ENCODE results near the gene MOB3C. TPM values are rescaled to one million over a fixed set of nuclear protein-coding genes. Genes with fewer than 3 reads are reported as not detected.
A peak's percentile ranks its signal among the peaks of the same experiment; 100 is the strongest.

The MOB3C gene
- total and polyA plus RNA-seq, 2 of the 4 experiments (the other 2 are of a cell fraction), result 7.3 to 9.0 TPM

- ChIA-PET CTCF (interaction anchor here (0.8 kb wide), 1 partner anchor 101 kb away, joined by 3 read pairs; no protein-coding TSS in a partner anchor), POLR2A (ENCODE audit: unreplicated experiment) (no interaction called here)
- Histone ChIP-seq H4K91ac (ENCODE audit: insufficient read depth, low read depth, low read length) (no peak overlapping the region), H3K4me3 (ENCODE audit: insufficient read depth, low read depth, low read length) (no peak overlapping the region), H3K18ac (ENCODE audit: low read depth, low read length) (no peak overlapping the region), H3K4me1 (ENCODE audit: control insufficient read depth, insufficient read depth, low read length) (no peaks in the 10 kb centered on the region), H2BK120ac (ENCODE audit: low read depth, low read length) (no peak overlapping the region), H2BK5ac (ENCODE audit: low read depth, low read length, poor library complexity, severe bottlenecking) (no peak overlapping the region), H3K9me3 (ENCODE audit: control insufficient read depth, insufficient read depth, low read length) (no peaks in the 10 kb centered on the region), H3K56ac (ENCODE audit: extremely low read depth, insufficient read depth, low read length) (no peak overlapping the region), H3K36me3 (ENCODE audit: control insufficient read depth, insufficient read depth, low read length) (no peaks in the 10 kb centered on the region), H2AK9ac (replicated peaks; ENCODE audit: low read depth, low read length, poor library complexity) (no peak overlapping the region), H2AK5ac (ENCODE audit: low read depth, low read length) (no peak overlapping the region), H3K4ac (ENCODE audit: low read depth, low read length) (no peak overlapping the region), H3K27me3 (ENCODE audit: control insufficient read depth, insufficient read depth, low read length) (no peaks in the 10 kb centered on the region), H3K23ac (ENCODE audit: low read depth, low read length) (no peak overlapping the region; the same call in 1 of the 2 replicates), H3K27ac (ENCODE audit: insufficient read depth, low read length) (no peak overlapping the region), H3K14ac (replicated peaks; ENCODE audit: low read depth, low read length) (no peak overlapping the region), H3K79me1 (ENCODE audit: low read depth in 1 of 2, low read length in 2 of 2) (no peaks in the 10 kb centered on the region), H3K4me2 (ENCODE audit: low read depth, low read length) (no peak overlapping the region), H2BK20ac (ENCODE audit: low read depth, low read length) (no peak overlapping the region), H3K9me1 (ENCODE audit: insufficient read depth, low read length) (no peaks in the 10 kb centered on the region), H4K8ac (ENCODE audit: low read depth in 2 of 2, low read length in 2 of 2) (no peak overlapping the region), H4K20me1 (ENCODE audit: insufficient read depth, low read length) (no peaks in the 10 kb centered on the region), H4K5ac (ENCODE audit: low read depth, low read length) (no peak overlapping the region), H2BK15ac (ENCODE audit: low read depth, low read length) (no peak overlapping the region), H3K9ac (ENCODE audit: low read depth, low read length) (no peak overlapping the region), H2AFZ (replicated peaks; ENCODE audit: low read length, poor library complexity) (no peak overlapping the region)
- 71% methylated on average over 1 of the region's 4 CpGs; no CpG with 5 or more reads in 1 of the 2 experiments for WGBS, 2 experiments (ENCODE audit: extremely low coverage in 2 of 2, insufficient read length in 1 of 2)
- DNase-seq (peak; percentile 37), ATAC-seq (ENCODE audit: low read depth) (peak; percentile 30; the same call in 1 of the 2 replicates)
- BruUV-seq (replicated peaks), result no TSS peak
- TF ChIP-seq MAFK (IDR thresholded peaks at IDR 0.05; ENCODE audit: low read depth, low read length), result no peak
- no peak for TF ChIP-seq RFX5 (IDR thresholded peaks at IDR 0.05; ENCODE audit: low read depth, low read length)
- no peak for TF ChIP-seq RAD21 (IDR thresholded peaks at IDR 0.05; ENCODE audit: low read length)
- no peak for TF ChIP-seq CHD1 (IDR thresholded peaks at IDR 0.05; ENCODE audit: low read depth, low read length)
- TF ChIP-seq BHLHE40 (IDR thresholded peaks at IDR 0.05; ENCODE audit: low read depth, low read length), result no peak
- no peak for TF ChIP-seq MAZ (IDR thresholded peaks at IDR 0.05; ENCODE audit: borderline replicate concordance, low read depth, low read length)
- TF ChIP-seq SMC3 (IDR thresholded peaks at IDR 0.05; ENCODE audit: low read depth, low read length), result no peak
- no peak for TF ChIP-seq NFE2L2 (IDR thresholded peaks at IDR 0.05; ENCODE audit: low read depth, low read length)
- TF ChIP-seq CEBPB (IDR thresholded peaks at IDR 0.05; ENCODE audit: low read depth, low read length), result no peak
- TF ChIP-seq, protein P1, sequence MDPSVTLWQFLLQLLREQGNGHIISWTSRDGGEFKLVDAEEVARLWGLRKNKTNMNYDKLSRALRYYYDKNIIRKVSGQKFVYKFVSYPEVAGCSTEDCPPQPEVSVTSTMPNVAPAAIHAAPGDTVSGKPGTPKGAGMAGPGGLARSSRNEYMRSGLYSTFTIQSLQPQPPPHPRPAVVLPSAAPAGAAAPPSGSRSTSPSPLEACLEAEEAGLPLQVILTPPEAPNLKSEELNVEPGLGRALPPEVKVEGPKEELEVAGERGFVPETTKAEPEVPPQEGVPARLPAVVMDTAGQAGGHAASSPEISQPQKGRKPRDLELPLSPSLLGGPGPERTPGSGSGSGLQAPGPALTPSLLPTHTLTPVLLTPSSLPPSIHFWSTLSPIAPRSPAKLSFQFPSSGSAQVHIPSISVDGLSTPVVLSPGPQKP (IDR thresholded peaks at IDR 0.05; ENCODE audit: borderline replicate concordance, low read depth, low read length), result no peak
- no peak for TF ChIP-seq FOS (IDR thresholded peaks at IDR 0.05; ENCODE audit: low read depth, low read length)
- TF ChIP-seq USF2 (IDR thresholded peaks at IDR 0.05; ENCODE audit: low read depth, low read length), result no peak
- TF ChIP-seq POLR2A (IDR thresholded peaks at IDR 0.05; ENCODE audit: low read depth, low read length), result no peak
- no peak for TF ChIP-seq MXI1 (IDR thresholded peaks at IDR 0.05; ENCODE audit: borderline replicate concordance, low read depth, low read length)
- TF ChIP-seq, protein P2, sequence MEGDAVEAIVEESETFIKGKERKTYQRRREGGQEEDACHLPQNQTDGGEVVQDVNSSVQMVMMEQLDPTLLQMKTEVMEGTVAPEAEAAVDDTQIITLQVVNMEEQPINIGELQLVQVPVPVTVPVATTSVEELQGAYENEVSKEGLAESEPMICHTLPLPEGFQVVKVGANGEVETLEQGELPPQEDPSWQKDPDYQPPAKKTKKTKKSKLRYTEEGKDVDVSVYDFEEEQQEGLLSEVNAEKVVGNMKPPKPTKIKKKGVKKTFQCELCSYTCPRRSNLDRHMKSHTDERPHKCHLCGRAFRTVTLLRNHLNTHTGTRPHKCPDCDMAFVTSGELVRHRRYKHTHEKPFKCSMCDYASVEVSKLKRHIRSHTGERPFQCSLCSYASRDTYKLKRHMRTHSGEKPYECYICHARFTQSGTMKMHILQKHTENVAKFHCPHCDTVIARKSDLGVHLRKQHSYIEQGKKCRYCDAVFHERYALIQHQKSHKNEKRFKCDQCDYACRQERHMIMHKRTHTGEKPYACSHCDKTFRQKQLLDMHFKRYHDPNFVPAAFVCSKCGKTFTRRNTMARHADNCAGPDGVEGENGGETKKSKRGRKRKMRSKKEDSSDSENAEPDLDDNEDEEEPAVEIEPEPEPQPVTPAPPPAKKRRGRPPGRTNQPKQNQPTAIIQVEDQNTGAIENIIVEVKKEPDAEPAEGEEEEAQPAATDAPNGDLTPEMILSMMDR (conservative IDR thresholded peaks at IDR 0.05; ENCODE audit: low read depth, low read length), result no peak
- dilution Hi-C loops (cut with HindIII; ENCODE audit: low sequenced_read_pairs, unreplicated experiment), result no loop called here
- intact Hi-C loops (cut with micrococcal nuclease), result no loop called here
- in situ Hi-C loops (cut with MboI; ENCODE audit: low sequenced_read_pairs), result no loop called here
Observed at GRCh38 chr1:46623743-46624644, 7.4 kb upstream of the MOB3C start.

All from IMR-90 (cell line).